Adipocyte (in vitro differentiated cells): ENCODE data around the gene PREX1.
A peak's percentile ranks its signal among the peaks of the same experiment; 100 is the strongest.
"Not testable (repeated sequence)": the region's sequence is repeated elsewhere in the genome, so short reads cannot be mapped to it uniquely, and the experiment has no call there.

ENCODE experiments used
- DNase-seq: peaks from one replicate; pipeline ENCODE4 v3.0.0-alpha.2; 2015; ENCODE audit warnings: low read depth
- H3K27me3 ChIP-seq: replicated peaks from 2 replicates; pipeline ENCODE4 v1.7.0; 2013; ENCODE audit warnings: mild to moderate bottlenecking, low read length, moderate library complexity; ENCODE audit not compliant: control insufficient read depth, insufficient read depth
- H3K36me3 ChIP-seq: 2 replicates; pipeline ENCODE4 v1.7.0; 2013; ENCODE audit warnings: low read length, mild to moderate bottlenecking, moderate library complexity; ENCODE audit not compliant: control insufficient read depth, insufficient read depth, severe bottlenecking
- H3K4me1 ChIP-seq: 2 replicates; pipeline ENCODE4 v1.7.0; 2013; ENCODE audit warnings: mild to moderate bottlenecking, low read length, moderate library complexity; ENCODE audit not compliant: control insufficient read depth, insufficient read depth
- H3K4me3 ChIP-seq: 2 replicates; pipeline ENCODE4 v1.7.0; 2013; ENCODE audit warnings: mild to moderate bottlenecking, low read length, moderate library complexity
- H3K9ac ChIP-seq: 2 replicates; pipeline ENCODE4 v1.7.0; 2013; ENCODE audit warnings: mild to moderate bottlenecking, low read length, moderate library complexity
- H3K9me3 ChIP-seq: 2 replicates; pipeline ENCODE4 v1.7.0; 2013; ENCODE audit warnings: mild to moderate bottlenecking, low read length, moderate library complexity; ENCODE audit not compliant: control insufficient read depth

The PREX1 gene

DNA sequence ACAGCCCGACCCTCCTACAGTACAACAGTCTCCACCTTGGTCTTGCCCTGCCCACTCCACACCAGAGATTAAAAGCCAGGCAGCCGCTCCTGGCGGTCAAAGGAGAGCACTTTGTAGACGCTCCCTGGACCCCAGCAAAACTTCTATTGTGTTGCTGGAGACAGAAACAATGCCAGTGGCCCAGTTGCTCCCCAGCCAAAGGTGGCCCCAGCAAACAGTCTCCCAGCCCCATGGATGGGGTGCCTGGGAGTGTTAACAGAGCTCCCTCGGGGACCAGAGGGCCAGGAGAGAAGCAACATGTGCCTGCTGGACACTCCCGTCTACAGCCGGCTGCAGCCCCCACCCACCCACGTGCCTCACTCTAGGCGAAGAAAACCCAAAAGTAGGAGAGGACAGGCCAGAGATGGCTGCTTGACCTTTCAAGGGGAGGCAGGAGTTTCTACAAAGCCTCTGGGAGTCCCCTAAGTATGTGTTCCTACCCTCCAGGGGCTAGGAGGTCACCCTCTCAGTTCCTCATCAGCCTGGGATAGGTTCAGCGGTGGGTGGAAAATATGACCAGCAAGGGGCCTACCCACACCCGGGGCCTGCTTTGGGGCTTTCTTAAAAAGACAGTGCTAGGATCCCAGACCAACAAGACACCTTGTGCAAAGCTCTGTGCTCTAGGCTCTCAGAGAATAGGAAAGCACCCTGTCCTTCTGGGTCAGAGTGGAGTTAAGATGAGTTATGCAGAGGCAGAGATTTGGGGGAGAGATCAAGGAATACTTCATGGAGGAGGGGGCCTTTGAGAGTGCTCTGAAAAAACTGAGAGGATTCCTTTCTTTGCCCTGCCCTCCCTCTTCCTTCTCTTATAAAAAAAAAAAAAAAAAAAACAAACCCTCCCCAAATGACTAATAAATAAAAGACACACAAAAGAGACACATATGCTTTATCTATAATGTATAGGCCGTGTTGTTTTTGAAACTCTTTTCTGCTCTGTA, 19.0 kb upstream of the PREX1 start:
- H3K9ac ChIP-seq = no peak overlapping the region
- peaks cover 4% of the 10 kb centered on the region for H3K9me3 ChIP-seq
- no peaks in the 10 kb centered on the region for H3K36me3 ChIP-seq
- DNase-seq = no peak
- H3K27me3 ChIP-seq = peaks cover 15% of the 10 kb centered on the region
- no peak overlapping the region for H3K4me3 ChIP-seq
- peaks cover 15% of the 10 kb centered on the region for H3K4me1 ChIP-seq

DNA sequence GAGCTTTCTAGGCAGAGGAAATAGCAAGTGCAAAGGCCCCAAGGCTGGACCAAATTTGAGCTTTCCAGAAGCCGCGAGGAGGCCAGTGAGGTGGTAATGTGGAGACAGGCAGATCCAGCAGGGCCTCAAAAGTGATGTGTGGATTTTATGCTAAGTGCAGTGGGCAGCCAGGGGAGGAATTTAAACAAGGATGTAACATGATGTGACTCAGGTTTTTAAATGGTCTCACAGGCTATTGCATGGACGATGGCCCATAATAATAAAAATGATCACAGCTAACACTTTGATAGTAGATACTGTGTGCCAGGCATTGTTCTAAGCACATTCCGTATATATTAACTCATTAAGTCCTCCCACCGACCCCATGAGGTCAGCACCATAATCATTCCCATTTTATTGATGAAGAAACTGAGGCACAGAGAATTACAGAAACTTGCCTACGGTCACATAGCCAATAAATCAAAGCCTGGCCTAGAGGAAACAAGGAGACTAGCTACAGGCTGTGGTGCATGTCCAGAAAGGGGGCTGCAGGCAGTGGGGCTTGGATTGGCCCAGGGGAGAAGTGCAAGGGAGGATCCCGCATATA, 18.0 kb upstream of the PREX1 start:
- peaks cover 4% of the 10 kb centered on the region for H3K9me3 ChIP-seq
- no peak overlapping the region for H3K4me3 ChIP-seq
- H3K27me3 ChIP-seq = peaks cover 14% of the 10 kb centered on the region
- DNase-seq = no peak
- peaks cover 21% of the 10 kb centered on the region for H3K4me1 ChIP-seq
- no peak overlapping the region for H3K9ac ChIP-seq
- H3K36me3 ChIP-seq = no peaks in the 10 kb centered on the region

DNA sequence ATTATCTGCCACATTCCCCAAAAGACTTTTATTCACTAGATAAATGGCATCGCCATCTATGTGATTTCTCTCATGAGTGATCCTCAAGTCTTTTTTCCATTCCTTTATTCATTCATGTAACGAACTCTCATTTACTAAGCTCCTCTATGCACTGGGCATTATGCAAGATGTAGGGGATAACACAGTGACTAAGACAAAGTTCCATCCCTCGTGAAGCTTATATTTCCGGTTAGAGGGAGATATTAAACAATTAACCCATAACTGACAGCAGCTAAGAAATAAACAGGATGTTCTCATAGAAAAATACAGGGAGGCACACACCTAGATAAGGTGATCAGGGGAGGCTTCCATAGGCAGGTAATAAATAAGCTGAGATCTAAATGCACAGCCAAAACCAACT, 17.2 kb upstream of the PREX1 start:
- no peak for DNase-seq
- peaks cover 4% of the 10 kb centered on the region for H3K9me3 ChIP-seq
- H3K4me1 ChIP-seq = peaks cover 21% of the 10 kb centered on the region
- no peak overlapping the region for H3K9ac ChIP-seq
- H3K27me3 ChIP-seq = peaks cover 10% of the 10 kb centered on the region
- H3K36me3 ChIP-seq = no peaks in the 10 kb centered on the region
- H3K4me3 ChIP-seq = no peak overlapping the region

DNA sequence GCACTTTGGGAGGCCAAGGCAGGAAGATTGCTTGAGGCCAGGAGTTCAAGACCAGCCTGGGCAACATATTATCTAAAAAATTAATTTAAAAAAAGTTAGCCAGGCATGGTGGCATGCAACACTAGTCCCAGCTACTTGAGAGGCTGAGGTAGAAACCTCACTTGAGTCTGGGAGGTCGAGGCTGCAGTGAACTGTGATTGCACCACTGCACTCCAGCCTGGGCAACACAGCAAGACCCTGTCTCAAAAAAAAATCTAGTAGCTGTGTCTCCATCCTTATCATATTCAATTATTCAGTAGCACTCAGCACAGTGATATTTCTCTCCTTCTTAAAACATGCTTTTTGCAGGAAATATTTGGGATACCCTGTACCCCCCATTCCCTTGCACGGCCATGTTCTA, 16.1 kb upstream of the PREX1 start:
- H3K27me3 ChIP-seq, H3K36me3 ChIP-seq, H3K9ac ChIP-seq, H3K9me3 ChIP-seq, H3K4me3 ChIP-seq, DNase-seq: not testable (repeated sequence)
- H3K4me1 ChIP-seq = peaks cover 21% of the 10 kb centered on the region

DNA sequence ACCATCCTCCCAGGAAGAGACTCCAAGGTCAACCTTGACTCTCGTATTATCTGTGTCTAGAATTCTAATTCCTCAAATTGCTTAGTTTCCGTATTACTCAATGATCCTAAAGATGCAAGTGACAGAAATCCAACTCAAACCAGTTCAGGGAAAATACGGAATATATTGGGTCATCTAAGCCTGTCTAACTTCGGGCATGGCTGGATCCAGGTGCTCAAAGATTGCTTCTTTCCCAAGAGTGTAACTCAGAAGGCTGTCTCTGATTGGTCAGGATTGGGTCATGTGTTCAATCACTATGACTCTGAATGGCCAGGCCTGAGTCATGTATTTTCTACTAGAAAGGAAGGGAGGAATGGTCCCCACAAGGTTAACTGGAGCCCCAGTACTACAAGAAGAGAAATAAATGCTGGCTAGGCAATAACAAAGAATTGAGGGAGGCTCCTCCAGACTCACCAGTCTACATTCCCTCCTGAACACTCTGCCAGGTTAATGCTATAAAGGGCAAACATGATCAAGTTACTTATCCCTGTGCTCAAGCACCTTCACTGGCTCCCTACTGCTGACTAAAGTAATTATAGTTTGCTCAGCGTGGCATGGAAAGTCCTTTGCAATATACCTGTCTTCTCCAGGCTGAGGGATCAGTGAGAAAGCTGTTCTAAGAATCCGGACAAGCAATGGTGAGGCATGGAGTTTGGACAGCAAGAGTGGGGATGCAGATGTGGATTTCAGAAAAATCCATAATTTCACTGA, 15.4 kb upstream of the PREX1 start:
- no peak overlapping the region for H3K9ac ChIP-seq
- peaks cover 21% of the 10 kb centered on the region for H3K4me1 ChIP-seq
- no peak for DNase-seq
- no peak overlapping the region for H3K4me3 ChIP-seq
- peaks cover 3% of the 10 kb centered on the region for H3K9me3 ChIP-seq
- no peaks in the 10 kb centered on the region for H3K36me3 ChIP-seq
- peaks cover 6% of the 10 kb centered on the region for H3K27me3 ChIP-seq

DNA sequence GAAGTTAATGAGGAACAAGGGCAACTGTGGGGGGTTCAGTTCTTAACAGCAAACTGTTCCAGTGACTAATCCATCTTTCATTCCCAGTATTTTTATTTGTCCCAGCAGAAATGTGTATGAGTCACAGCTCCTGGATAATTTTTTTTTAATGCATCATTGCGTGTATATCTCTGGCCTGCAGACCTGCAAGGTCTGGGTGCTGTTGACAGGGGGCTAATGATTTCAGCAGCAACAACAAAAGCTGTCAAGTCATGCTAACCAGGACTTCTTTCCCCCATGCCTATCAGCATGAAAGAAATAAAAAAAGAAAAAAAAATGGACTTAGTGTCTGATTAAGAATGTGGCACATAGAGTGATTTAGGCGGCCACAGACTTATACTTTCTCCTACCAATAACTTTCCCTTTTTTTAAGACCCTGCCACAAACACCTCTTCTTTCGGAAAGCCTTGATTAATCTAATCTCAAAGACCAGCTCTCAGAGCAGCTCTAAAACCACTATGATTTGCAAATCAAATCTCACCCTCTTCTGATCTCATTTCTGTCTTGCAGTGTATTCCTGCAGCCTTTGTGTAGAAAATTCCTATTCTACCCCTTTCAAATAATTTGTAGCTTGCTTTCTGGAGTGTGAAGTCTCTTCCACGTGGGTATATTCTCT, 14.2 kb upstream of the PREX1 start:
- DNase-seq = peak; percentile 64
- Histone ChIP-seq H3K4me1 (peaks cover 21% of the 10 kb centered on the region), H3K27me3 (peaks cover 11% of the 10 kb centered on the region), H3K36me3 (no peaks in the 10 kb centered on the region), H3K4me3 (no peak overlapping the region), H3K9ac (no peak overlapping the region), H3K9me3 (no peaks in the 10 kb centered on the region)

DNA sequence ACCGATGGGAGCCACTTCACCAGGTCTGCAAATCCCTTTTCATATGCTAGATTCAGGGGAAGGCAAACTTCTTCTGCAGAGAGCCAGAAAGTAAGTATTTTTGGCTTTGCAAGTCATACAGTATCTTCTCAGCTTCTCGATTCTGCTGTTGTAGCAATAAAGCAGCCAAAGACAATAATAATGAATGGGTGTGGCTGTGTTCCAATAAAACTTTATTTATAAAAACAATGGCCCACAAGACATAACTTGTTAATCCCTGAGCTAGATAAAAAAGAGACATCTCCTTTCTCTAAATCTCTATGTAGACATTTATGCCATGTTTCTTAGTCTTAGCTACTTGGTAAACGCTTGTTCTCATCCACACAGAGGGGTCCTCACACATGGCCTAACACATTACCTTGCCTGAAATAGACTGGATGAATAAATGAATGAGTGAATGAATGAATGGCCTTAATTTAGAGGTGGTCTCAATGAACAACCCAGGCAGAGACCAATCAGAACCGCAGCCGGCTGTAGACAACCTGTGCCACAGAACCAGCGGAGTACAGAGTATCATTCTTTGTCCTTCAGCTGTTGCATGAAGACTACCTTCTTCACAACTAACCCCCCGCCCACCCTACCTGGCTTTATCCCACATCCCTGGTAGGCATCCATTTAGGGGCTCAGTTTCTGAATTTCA, 13.5 kb upstream of the PREX1 start:
- no peak overlapping the region for H3K9ac ChIP-seq
- DNase-seq = no peak
- no peaks in the 10 kb centered on the region for H3K36me3 ChIP-seq
- no peak overlapping the region for H3K4me3 ChIP-seq
- H3K9me3 ChIP-seq = no peaks in the 10 kb centered on the region
- H3K4me1 ChIP-seq = peaks cover 18% of the 10 kb centered on the region
- peaks cover 13% of the 10 kb centered on the region for H3K27me3 ChIP-seq

DNA sequence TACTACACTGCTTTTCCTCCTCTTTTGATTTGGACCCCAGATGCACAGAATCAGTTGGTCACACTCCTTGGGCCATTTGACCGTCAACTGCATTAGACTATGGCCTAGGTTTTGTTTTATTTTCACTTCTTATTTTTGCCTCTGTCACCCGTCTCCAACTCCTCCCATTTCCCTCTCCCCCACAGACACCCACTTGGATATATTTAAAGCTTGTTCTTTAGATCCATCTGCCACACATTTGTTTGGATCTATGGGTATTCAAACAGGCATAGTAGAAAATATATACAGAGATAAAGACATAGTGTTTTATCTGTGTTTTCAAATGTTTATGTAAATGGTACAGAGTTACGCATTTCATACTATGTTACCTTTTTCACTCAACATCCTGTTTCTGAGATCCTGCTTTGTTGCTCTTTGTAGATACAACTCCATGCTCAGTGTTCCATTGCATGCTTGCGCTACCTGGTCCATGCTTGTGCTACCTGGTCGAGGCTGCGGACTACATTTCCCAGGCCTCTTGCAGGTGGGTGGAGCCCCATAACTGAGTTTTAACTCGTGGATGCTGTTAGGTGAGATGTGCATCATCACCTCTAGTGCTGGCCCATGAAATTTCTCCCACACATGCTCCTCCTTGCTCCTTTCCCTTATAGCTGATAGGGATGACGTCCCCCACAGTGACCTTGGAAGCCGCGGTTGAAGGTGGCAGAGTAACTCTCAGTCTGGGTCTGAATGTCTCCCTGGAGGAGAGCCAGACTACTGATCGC, 11.5 kb upstream of the PREX1 start:
- H3K4me1 ChIP-seq = peaks cover 14% of the 10 kb centered on the region
- no peak overlapping the region for H3K4me3 ChIP-seq
- no peaks in the 10 kb centered on the region for H3K36me3 ChIP-seq
- no peak overlapping the region for H3K9ac ChIP-seq
- no peaks in the 10 kb centered on the region for H3K9me3 ChIP-seq
- DNase-seq = no peak
- peaks cover 18% of the 10 kb centered on the region for H3K27me3 ChIP-seq

DNA sequence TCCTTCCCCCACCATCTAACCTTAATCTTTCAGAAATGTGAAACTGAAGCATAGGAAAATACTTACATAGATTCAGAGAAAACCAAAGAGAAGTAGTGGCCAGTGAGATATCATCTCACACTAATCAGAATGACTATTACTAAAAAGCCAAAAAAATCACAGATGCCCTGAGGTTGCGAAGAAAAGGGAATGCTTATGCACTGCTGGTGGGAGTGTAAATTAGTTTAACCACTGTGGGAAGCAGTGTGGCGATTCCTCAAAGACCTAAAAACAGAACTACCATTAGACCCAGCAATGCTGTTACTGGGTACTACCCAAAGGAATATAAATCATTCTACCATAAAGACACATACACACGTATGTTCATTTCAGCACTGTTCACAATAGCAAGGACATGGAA, 9.2 kb upstream of the PREX1 start:
- DNase-seq = no peak
- H3K9ac ChIP-seq = no peak overlapping the region
- H3K36me3 ChIP-seq = no peaks in the 10 kb centered on the region
- no peaks in the 10 kb centered on the region for H3K9me3 ChIP-seq
- peaks cover 15% of the 10 kb centered on the region for H3K4me1 ChIP-seq
- no peak overlapping the region for H3K4me3 ChIP-seq
- peaks cover 18% of the 10 kb centered on the region for H3K27me3 ChIP-seq

DNA sequence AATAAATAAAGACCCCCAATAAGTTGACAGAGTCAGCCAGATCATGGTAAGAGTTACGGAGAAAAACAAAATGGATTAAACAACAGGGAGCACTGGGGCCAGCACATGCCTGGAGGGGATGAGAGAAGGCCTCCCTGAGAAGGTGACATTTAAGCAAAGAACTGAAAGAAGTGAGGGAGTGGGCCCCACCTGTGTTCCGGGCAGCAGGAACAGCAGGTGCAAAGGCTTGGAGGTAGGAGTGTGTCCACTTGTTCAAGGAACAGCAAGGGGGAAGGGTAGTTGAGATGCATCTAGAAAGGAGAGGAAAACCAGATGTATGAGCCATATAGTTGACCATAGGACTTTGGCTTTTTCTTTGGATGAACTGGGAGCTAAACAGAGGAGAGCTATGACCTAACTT, 7.6 kb upstream of the PREX1 start:
- Histone ChIP-seq H3K27me3 (peaks cover 18% of the 10 kb centered on the region), H3K9me3 (no peaks in the 10 kb centered on the region), H3K4me1 (peaks cover 17% of the 10 kb centered on the region), H3K36me3 (no peaks in the 10 kb centered on the region), H3K9ac (no peak overlapping the region), H3K4me3 (no peak overlapping the region)
- no peak for DNase-seq
